HG02852 (cell line): Measurements from ENCODE around the gene RASSF7.

Experiments used
- ATAC-seq: cut with Tn5 transposase; IDR thresholded peaks from one replicate; pipeline ENCODE4 v1.9.1; 2021; ENCODE audit warnings: mild to moderate bottlenecking, moderate library complexity; ENCODE audit not compliant: unreplicated experiment

Gene RASSF7

DNA sequence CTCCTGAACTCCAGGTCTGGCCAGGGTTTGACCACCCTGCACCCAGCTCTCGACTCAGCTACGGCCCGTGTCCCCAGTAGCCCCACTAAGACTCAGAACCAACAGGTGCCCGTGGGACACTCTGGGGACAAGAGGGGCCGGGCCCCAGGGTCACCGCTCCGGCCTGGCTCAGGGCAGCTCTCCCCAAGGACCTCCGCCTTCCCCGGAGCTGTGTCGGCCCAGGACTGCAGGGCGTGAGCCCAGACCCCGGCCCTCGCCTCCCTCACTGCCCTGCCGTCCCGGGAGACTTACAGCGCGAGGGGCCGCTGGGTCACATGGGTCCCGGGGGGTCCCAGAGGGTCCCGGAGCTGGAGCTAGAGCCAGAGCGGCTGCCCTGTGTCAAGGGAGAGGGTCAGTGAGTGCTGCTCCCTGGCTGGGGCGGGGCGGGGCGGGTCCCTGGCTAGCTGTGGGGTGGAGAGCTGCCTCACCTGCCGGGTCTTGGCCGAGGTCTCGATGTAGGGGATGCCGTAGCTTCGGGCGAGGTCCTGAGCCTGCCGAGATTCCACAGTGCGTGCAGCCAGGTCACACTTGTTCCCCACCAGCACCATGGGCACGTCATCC, 27.7 kb upstream of the RASSF7 start:
- ATAC-seq, result no peak

DNA sequence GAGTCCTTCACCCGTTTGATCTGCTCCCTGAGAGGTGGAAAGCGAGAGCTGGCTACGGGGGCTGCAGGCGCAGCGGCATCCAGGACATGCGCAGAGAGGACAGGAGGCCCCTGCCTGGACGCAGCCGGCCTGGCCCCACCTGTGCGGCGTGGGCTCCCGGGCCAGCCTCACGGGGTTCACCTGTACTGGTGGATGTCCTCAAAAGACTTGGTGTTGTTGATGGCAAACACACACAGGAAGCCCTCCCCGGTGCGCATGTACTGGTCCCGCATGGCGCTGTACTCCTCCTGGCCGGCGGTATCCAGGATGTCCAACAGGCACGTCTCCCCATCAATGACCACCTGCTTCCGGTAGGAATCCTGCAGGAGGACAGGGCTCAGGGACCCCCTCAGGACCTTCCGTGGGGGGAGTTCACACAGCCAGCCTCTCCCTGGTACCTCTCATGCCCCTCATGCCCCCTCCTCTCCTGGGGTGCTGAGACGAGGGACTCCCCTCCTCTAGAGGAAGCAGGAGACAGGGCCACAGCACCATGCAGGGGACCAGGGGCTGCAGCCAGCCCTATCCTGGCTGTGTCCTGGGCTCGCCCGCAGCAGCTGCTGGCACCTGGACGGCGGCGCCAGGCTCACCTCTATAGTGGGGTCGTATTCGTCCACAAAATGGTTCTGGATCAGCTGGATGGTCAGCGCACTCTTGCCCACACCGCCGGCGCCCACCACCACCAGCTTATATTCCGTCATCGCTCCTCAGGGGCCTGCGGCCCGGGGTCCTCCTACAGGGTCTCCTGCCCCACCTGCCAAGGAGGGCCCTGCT, 27.0 kb upstream of the RASSF7 start:
- no peak for ATAC-seq

DNA sequence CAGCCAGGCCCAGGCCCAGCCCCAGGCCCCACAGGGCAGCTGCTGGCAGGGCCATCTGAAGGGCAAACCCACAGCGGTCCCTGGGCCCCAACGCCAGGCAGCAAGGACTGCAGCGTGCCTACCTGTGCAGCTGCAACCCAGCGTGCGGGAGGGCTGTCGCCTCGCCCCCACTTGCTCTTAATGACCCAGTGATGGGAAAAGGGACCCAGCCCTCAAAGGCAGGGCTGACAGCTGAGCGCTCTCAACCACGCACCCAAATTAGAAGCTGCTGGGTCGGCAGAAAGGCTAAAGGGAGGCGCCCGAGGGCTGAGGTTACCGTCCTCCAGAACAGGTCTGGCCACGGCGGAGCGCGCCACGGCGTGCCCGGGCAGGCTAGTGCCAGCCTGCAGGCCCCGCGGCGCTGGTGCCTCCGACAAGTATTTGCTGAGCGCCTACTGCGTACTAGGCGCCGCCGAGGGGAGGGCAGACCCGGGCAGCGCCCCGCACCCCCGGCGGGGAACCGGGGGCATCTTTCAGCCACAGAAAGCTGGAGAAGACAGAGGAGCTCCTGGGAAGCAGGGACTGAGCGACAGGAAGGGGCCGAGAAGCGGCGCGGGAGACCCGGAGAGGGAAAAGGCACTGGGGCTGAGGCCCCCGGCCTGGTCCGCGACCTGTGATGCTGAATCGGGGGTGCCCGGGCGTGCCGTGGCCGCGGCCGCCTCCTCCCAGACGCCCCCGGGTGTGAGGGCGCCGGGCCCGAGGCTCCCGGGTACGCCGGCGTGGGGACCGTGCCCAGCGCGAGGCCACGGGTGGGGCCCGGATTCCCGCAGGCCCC, 26.2 kb upstream of the RASSF7 start:
- ATAC-seq, result peak; percentile 0

DNA sequence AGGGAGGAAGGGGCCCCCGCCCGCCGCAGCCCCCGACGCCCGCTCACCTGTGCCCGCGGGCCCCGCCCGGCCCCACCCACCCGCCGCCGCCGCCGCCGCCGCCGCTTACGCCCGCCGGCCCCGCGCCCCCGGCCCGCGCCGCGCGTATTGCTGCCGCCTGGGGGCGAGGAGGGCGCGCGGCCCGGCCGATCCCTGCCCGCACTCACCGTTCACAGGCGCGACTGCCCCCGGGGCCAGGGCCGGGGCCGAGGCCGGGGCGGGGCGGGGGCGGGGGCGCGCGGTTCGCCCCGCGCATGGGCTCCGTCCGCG, 25.6 kb upstream of the RASSF7 start:
- ATAC-seq, result peak; percentile 8

DNA sequence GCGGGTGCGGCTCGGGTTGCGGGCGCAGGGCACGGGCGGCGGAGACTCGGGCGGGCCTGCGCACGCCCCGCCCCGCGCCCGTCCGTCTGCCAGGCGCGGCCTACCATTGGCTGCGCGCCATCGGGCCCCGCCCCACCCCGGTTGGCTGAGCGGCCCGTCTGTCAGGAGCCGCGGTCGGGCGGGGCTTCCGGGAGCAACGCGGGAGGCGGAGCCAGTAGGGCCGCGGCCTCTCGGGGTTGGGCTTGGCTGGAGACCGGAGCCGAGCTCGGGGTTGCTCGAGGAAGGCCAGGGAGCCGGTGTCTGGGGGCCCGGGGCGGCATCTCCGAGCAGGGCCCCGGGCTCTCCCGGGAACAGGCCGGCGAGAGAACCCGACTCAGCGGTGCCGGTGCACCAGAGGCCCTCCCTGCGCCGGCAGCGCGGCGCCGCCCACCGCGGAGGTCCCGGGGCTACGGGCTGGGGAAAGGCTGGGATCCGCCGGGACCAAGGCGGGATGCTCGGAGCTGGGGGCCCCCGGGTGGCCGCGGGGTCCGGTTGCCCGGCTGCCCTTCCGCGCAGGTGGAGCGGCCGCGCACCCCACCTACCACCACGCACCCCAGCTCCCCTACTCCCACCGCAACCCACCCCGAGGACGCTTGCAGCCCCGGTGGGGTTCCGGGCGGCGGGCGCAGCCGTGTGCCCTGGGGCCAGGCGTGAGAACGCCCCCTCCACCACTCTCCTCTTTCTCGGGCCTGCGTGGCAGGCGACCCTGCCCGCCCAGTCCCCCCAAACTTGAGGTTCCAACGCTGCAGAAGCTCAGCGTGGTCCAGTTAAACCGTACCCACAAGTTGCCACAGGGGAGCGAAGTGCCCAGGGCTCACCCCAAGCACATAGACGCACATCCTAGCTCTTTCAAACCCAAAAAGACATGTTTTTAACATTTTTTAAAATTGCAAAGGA, 25.0 kb upstream of the RASSF7 start, which contains the start of gene HRAS:
TSS of gene HRAS (minus strand) at position 58 of the 936 bp plus-strand sequence.
- ATAC-seq, result peak; percentile 75

DNA sequence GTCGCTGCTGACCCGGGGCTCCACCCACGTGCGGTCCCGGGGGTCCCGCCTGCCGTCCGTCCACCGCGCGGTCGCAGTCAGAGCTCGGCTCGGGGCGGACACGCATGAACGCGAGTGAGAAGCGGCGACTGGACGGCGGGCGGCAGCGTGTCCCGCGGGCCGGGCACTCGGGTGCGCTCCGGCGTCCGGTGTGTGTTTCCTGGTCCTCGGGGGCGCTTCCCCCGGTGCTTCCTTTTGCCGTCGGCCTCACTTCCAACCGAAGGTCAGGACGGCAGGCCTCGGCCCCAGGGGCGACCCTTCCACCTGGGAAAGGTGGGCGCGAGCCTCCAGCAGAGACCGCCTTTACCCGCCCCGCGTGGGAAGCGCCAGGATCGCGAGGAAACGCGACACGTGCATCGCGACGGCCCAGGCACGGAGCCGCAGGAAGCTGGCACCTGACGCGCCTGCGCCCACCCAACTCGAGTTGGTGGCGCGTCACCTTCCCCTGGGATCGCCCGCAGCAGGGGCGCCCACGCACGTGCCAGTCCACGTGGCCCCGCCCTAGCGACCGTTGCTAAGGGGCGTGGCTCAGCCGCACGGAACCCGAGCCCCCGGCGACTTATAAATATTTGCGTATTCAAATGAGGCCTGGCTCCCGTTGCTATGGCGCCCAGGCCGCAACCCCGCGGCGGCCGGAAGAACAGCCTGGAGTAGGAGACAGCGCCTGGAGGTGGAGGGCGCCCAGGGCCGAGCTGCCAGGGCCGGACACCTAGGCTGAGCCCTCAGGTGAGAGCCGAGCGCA, 23.7 kb upstream of the RASSF7 start, which contains the start of gene LRRC56:
TSS of gene LRRC56 (plus strand) at position 687 of the 781 bp plus-strand sequence. CDS start 3,158 bp downstream, outside the sequence.
- peak; percentile 54 for ATAC-seq

DNA sequence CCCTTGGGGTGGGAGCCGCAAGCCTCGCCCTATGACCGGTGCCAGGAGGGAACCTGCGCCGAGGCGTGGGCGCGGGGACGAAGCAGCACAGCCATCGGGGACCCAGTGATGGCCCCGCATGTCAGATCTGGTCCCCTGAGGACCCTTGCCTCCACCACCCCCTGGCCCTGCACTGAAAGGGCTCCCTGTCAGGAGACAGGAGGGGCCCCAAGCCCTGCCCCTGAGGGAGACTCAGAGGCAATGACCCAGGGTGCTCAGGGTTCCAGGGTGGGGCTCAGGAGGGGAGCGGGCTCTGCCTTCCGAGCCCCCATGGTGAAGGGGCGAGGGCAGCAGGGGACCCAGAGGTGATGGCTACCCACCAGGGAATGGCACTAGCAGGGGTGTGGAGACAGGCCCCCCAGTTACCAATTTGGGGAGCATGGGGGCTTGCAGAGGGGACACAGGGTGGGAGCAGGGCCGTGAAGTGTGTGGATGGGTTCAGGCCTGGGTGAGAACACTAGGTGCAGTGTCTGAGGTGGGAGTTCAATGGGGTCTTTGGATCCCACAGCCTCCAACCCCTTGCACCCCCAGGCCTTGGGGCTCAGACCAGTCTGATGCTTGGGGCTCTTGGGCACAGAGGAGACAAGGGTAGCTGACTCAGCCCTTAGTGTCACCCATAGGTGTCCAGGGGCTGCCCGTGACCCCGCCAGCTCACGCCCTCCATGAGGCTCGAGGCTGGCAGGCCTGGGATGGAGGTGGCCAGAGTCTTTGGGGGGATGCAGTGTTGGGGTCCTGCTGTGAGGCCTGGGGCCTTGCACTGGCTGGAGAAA, 22.9 kb upstream of the RASSF7 start:
- ATAC-seq, result no peak

DNA sequence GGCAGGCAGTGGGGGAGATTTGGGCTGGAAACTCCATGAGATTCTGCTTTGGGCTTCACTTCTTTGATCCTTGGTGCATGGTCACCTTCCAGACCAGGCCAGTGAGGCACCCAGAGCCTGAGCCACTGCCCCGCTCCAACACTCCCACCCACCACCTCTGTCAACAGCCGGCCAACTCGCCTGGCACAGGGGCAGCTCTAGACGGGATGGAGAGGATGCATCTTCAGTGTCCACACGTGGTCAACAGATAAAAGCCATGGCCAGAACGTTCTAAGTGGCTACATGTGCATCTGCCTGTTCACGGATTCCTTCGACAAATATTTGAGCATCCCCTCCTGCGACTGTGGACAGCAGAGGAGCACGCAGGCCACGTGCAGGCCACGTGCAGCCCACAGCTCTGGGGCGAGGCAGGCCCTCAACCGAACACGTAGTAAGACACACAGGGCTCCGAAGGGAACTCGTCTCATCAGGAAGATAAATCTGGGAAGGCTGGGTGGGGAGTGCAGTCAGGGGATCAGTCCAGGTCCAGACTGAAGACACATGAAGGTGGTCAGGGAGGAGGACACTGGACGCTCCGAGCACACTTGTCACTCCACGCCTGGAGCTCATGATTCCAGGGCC, 22.2 kb upstream of the RASSF7 start:
- ATAC-seq, result no peak

DNA sequence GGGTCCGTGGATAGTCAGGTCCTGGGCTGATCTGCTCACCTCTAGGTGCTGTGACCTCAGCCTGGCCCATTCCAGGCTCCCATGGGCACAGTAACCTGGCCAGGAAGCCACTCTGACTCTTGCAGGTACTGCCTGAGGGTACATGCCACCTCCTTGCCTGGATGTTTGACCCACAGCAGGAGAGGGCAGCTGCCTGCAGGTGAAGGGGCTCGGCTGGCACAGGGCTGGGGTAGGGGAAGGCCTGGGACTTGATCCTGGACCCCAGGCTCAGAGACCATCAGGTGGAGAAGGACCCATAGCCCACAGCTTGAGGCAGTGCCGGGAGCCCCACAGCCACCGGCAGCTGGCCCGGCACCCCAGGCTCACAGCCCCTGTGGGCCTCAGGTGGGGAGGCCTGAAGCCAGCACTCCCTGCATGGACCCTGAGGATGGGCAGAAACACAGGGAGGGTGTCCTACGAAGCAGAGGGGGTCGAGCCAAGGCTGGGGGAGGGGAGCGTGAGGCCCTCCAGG, 20.7 kb upstream of the RASSF7 start:
- no peak for ATAC-seq

DNA sequence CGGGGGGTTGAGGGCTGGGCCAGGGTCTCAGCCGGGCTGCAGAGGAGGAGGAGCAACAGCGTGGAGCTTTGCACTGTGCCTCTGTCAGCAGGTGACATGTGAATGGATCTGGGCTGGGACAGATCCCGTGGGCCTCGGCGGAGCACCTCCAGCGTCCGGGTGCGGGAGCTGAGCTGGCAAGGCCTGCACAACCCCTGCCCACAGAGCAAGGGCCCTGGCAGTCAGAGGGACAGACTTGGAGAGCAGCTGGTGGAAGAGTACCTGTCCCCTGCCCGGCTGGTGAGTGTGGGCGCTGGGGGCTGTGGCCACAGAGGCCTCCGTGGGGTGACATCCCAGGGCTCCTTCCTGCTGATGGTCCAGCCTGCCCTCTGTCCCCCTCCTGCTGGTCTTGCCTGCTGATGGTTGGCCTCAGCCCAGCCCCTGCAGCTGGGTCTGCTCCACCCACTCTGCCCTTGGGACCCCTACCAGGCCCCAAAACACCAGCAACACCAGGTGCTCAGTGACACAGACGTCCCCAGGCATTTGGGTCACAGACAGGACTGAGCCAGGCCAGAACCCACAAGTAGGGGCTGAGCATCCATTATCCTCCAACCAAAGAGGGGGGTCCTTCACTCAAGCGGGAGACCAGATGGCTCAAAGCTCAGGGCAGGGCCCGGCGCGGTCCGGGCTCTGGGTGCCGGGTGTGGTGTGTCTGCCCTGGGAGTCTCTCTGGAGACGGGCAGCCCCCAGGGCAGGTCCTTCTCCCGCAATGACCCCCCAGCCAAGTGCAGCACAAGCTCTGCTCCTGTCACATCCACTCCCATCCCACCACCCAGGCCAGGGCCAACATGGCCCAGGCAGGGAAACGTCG, 20.0 kb upstream of the RASSF7 start:
- no peak for ATAC-seq

DNA sequence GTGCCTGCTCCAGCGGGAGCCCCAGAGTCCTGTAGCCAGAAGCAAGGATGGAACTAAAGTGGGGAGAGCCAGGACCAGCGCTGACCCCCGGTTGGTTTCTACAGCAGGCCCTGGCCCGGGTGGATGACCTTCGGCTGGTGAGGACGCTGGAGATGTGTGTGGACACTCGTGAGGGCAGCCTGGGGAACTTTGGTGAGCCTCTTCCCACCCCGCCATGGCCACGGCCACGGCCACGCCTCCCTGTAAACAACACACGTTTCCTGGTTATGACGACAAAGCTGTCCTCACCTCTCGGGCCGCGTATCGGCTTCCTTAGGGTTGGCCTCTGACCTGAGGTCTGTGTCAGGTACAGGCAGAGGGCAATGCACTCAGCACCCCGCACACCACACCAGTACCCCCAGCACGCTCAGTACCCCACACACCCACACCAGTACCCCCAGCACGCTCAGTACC, 19.3 kb upstream of the RASSF7 start:
- ATAC-seq, result no peak

DNA sequence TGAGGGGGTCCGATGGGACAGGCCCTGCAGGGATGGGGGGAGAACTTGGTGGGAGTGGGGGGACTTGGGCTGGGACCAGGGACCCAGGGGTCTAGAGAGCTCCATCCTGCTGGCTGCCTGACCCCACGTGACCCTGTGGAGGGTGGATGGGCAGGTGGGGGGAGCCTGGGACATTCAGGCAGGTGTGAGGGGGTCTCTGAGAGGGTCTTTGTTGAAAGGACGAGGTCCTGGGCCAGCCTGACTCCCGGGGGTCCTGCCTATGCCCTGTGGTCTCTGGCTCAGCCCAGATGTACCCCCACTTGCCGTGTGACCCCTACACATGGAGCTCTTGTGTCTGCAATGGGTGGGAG, 16.0 kb upstream of the RASSF7 start:
- ATAC-seq, result no peak

DNA sequence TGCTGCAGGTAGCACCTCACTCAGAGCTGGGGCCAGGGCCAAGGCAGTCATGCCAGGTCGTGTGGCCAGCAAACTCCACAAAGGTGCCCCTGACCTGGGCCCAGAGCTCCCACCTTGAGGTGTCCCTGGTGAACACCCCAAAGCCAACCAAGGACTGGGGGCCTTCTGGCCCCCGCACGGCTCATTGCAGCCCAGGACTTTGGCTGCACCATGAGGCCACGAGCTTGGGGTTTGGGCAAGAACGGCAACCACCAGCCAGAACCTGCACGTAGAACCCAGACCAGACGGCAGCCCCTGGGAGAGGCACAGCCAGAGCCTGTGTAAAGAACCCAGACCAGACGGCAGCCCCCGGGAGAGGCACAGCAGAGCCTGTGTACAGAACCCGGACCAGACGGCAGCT, 15.6 kb upstream of the RASSF7 start:
- ATAC-seq, result no peak

DNA sequence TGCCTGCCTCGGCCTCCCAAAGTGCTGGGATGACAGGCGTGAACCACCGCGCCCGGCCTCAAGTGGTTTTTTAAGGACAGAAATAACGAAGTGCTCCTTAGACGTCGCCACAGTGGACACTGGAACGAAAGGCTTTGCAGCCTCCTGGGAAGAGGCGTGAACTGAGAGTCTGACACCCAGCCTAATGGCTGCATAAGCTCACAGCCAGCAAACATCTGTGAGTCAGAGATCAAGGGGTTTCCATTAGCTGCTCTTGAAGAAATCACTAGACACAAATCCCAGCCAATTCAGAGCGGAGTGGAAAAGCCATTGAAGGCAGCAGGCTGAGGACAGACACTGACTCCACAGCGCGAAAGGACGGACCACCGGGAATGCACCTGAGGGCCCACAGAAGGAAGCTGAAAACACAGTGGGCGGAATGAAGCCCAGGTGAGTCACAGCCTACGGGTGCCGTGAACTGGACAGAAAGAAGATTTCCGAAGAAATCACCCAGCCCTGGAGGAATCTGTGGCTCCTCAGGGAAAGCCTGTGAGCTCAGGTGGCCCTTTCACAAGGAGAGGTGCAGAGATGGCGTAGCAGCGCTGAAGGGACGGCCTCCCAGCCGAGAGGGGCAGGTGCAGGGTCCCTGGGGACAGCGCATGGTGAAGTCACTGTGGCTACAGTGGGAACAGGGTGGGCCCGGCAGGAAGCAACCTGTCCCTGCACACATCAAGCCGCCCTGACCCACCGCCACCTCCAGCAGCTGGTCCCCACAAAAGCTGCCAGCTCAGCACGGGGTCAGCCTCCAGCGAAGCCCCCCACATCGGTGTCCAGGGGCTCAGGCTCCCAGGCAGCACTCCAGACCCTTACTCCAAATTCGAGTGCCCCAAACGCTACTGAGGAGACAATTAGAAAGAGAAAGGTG, 11.8 kb upstream of the RASSF7 start:
- ATAC-seq, result no peak

DNA sequence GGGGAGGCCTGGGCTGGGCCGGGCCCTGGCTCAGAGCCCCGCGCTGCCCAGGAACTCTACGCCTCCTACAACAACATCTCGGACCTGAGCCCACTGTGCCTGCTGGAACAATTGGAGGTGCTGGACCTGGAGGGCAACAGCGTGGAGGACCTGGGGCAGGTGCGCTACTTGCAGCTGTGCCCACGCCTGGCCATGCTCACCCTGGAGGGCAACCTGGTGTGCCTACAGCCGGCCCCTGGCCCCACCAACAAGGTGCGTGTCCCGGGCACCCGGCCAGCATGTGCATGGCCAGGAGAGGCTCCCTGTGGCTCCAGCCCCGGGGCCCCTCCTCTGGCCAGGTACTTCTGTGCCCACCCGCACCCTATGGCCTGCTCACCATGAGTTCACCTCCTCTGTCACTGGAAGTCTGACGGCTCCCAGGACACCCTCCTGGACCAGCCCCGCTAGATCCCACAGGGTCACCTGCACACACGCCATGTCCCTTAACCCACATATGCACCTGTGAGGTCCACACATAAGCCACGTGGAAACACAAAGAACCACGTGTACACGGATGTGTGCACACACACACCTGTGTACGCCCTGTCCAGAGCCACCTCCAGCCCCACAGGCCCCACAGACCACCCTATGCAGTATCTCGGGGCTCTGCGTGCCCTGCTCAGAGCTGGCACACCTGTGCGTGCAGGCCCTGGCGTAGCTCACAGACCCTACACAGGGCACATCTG, 10.6 kb upstream of the RASSF7 start:
- ATAC-seq, result no peak

DNA sequence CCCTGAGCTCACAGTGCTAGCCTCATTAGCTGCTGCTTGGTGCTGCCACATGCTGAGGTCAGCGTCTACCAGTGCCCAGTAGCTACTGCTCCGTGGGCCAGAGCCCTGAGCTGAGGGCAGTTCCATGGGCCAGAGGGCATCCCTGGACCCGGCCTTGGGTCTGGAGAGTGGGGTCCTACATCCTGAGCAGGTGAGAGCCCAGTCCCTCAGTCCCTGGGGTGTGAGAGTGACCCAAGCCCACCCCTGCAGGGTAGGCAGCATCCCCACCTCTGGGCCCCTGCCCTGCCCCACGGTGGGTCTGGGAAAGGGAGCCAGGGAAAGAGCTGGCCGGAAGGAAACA, 10.1 kb upstream of the RASSF7 start:
- no peak for ATAC-seq
